SU-DHL-6 (cell line): ENCODE data around the gene CIRBP.

ENCODE experiments used
- EZH2phosphoT487 ChIP-seq: fragments of 200-600 bp; sonication (generic), shearing (Covaris generic); conservative IDR thresholded peaks from 2 replicates; pipeline ENCODE4 v1.6.1; 2018; ENCODE audit warnings: mild to moderate bottlenecking, antibody characterized with exemption, low read length, moderate library complexity, mixed read lengths
- TF ChIP-seq, protein P1 (sequence below): fragments of 200-600 bp; sonication (generic); IDR thresholded peaks from one replicate; pipeline ENCODE4 v1.5.1; 2017; ENCODE audit warnings: antibody characterized with exemption, mild to moderate bottlenecking, low read length, moderate library complexity; ENCODE audit not compliant: insufficient read depth, poor library complexity, severe bottlenecking

DNA sequence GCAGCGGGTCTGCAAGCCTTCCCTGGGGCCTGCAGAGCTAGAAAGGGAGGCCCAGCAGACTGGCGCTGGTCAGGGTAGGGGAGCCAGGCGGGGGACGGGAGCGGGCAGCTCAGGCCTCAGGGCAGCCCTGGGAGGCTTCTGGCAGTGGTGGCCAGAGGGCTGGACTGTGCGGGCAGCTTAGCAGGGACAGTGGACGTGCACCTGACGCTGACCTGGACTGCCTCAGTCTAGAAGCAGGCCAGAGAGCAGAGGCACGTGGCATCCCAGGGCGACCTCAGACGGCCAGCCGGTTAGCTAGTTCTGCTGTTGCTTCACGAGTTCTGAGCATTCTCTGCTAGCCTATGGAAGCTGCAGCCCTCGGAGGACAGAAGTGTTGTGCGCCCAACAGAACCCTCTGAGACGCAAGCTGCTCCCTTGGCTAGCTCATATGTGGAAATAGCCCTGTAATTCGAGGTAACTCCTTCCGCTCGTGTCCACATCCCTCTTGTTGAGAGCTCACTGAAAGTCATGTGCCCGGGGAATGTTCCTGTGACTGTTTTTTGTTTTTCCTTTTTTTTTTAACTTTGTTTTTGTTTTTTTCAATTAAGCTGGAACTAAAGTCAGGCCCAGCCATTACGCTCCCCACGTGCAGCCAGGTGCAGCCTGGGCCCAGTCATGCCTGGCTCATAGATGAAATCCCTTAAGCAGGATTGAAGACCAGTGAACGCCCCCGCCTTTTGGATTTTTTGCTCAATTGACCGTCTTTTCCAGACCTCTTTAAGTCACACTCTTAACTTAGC lies 4.3 kb downstream of the CIRBP start:
- TF ChIP-seq, protein P1, sequence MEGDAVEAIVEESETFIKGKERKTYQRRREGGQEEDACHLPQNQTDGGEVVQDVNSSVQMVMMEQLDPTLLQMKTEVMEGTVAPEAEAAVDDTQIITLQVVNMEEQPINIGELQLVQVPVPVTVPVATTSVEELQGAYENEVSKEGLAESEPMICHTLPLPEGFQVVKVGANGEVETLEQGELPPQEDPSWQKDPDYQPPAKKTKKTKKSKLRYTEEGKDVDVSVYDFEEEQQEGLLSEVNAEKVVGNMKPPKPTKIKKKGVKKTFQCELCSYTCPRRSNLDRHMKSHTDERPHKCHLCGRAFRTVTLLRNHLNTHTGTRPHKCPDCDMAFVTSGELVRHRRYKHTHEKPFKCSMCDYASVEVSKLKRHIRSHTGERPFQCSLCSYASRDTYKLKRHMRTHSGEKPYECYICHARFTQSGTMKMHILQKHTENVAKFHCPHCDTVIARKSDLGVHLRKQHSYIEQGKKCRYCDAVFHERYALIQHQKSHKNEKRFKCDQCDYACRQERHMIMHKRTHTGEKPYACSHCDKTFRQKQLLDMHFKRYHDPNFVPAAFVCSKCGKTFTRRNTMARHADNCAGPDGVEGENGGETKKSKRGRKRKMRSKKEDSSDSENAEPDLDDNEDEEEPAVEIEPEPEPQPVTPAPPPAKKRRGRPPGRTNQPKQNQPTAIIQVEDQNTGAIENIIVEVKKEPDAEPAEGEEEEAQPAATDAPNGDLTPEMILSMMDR = no peak
- no peak for TF ChIP-seq EZH2phosphoT487
